Keratinocyte (primary cell): Measurements from ENCODE around the gene ERBIN. TPM values are rescaled to one million over a fixed set of nuclear protein-coding genes. Genes with fewer than 3 reads are reported as not detected.

Experiments used
- DNase-seq: peaks from one replicate; pipeline ENCODE4 v3.0.0-alpha.2; 2011; ENCODE audit warnings: low read depth, missing footprints, low spot score
- FAIRE-seq: peaks from 2 replicates; lab custom pipeline; 2011; peaks lifted over from hg19 to GRCh38; lab: Jason Lieb, UNC
- H2AFZ ChIP-seq: 2 replicates; pipeline ENCODE4 v1.6.0; 2012; ENCODE audit warnings: low read length, control low read depth, inconsistent platforms; ENCODE audit not compliant: control insufficient read depth
- H3K27ac ChIP-seq: 2 replicates; pipeline ENCODE4 v1.5.1; 2011; ENCODE audit warnings: low read length; ENCODE audit not compliant: control insufficient read depth, insufficient read depth
- H3K27me3 ChIP-seq: 3 replicates; pipeline ENCODE4 v1.6.0; 2011; ENCODE audit warnings: low read length; ENCODE audit not compliant: control insufficient read depth, insufficient read depth; ENCODE audit errors: extremely low read depth
- H3K36me3 ChIP-seq, 2 experiments: 2 replicates in 1 of 2; 3 replicates in 1 of 2; pipeline ENCODE4 v1.5.1; 2011; ENCODE audit warnings: low read length in 2 of 2, mild to moderate bottlenecking in 1 of 2; ENCODE audit not compliant: control insufficient read depth in 2 of 2, insufficient read depth in 2 of 2; ENCODE audit errors: extremely low read depth in 1 of 2
- H3K4me1 ChIP-seq: 3 replicates; pipeline ENCODE4 v1.5.1; 2011; ENCODE audit warnings: low read length; ENCODE audit not compliant: control insufficient read depth, insufficient read depth; ENCODE audit errors: extremely low read depth
- H3K4me2 ChIP-seq: 3 replicates; pipeline ENCODE4 v1.6.0; 2011; ENCODE audit warnings: low read depth, low read length; ENCODE audit not compliant: control insufficient read depth, insufficient read depth; ENCODE audit errors: extremely low read depth
- H3K4me3 ChIP-seq, 3 experiments: fragments of 200-600 bp in 1 of 3; sonication (generic) in 1 of 3; 2 replicates in 2 of 3; 3 replicates in 1 of 3; pipeline ENCODE4 v1.5.1; 2011 to 2016; ENCODE audit warnings: low read length in 3 of 3, mild to moderate bottlenecking in 3 of 3, control low read depth in 2 of 3, inconsistent platforms in 1 of 3, low read depth in 1 of 3, mixed read lengths in 1 of 3, mixed run types in 1 of 3, moderate library complexity in 1 of 3; ENCODE audit not compliant: control insufficient read depth in 2 of 3, insufficient read depth in 2 of 3; ENCODE audit errors: extremely low read depth in 1 of 3
- H3K79me2 ChIP-seq: 2 replicates; pipeline ENCODE4 v1.6.0; 2012; ENCODE audit warnings: low read length; ENCODE audit not compliant: control insufficient read depth, insufficient read depth
- H3K9ac ChIP-seq: 3 replicates; pipeline ENCODE4 v1.6.0; 2011; ENCODE audit warnings: low read length; ENCODE audit not compliant: control insufficient read depth, insufficient read depth; ENCODE audit errors: extremely low read depth
- H3K9me1 ChIP-seq: 3 replicates; pipeline ENCODE4 v1.6.0; 2011; ENCODE audit warnings: low read length; ENCODE audit not compliant: control insufficient read depth, insufficient read depth; ENCODE audit errors: extremely low read depth
- H3K9me3 ChIP-seq: 2 replicates; pipeline ENCODE4 v1.5.1; 2012; ENCODE audit warnings: low read depth, low read length; ENCODE audit not compliant: control insufficient read depth
- H4K20me1 ChIP-seq: 3 replicates; pipeline ENCODE4 v1.6.0; 2011; ENCODE audit warnings: low read length; ENCODE audit not compliant: control insufficient read depth, insufficient read depth; ENCODE audit errors: extremely low read depth
- CTCF ChIP-seq, 3 experiments: IDR thresholded peaks in 1 of 3; conservative IDR thresholded peaks in 1 of 3; optimal IDR thresholded peaks in 1 of 3; 2 replicates in 2 of 3; 3 replicates in 1 of 3; pipeline versions ENCODE3 to v1.5.1; 2011; ENCODE audit warnings: low read length in 3 of 3, mild to moderate bottlenecking in 3 of 3, moderate library complexity in 2 of 3, control low read depth in 1 of 3, inconsistent platforms in 1 of 3; ENCODE audit not compliant: insufficient read depth in 2 of 3; ENCODE audit errors: extremely low read depth in 1 of 3
- EZH2 ChIP-seq: IDR thresholded peaks from one replicate; pipeline ENCODE4 v1.6.1; 2012; ENCODE audit warnings: inconsistent platforms, mild to moderate bottlenecking, low read length, moderate library complexity
- dilution Hi-C: fragments of 300-500 bp; cut with MboI; formaldehyde crosslinking; loops from one replicate; pipeline ENCODE4 v1.7.0; 2020; ENCODE audit warnings: low sequenced_read_pairs; ENCODE audit not compliant: extremely low pct_ligation_motif_present
- polyA plus RNA-seq, 5 experiments: library from polyadenylated mRNA; depleted of rRNA in 3 of 5; stranded (reverse) in 3 of 5; stranded (forward) in 1 of 5; unstranded in 1 of 5; fragments of >200 nt; gene quantifications; 1 replicate in 1 of 5; 2 replicates in 3 of 5; 3 replicates in 1 of 5; pipeline versions ENCODE4 v1.2.1 to v1.2.3, GENCODE V29; 2011 to 2012; ENCODE audit warnings: missing spikeins in 2 of 5, low read depth in 1 of 5, low replicate concordance in 1 of 5

The ERBIN gene
- polyA plus RNA-seq, 1 donor (not counting 4 experiments of a cell fraction or from before 2014, with no cell fraction given): 30.6 TPM

GRCh38 chr5:66039296-66039695, 112.9 kb downstream of the ERBIN start:
- dilution Hi-C loops: no loop called here
- no peaks in the 10 kb centered on the region for H3K4me1 ChIP-seq
- no peaks in the 10 kb centered on the region for H4K20me1 ChIP-seq
- TF ChIP-seq CTCF (optimal IDR thresholded peaks at IDR 0.05 in 1 of 3, IDR thresholded peaks at IDR 0.05 in 1 of 3, conservative IDR thresholded peaks at IDR 0.05 in 1 of 3; ENCODE audit: extremely low read depth in 1 of 3, insufficient read depth in 2 of 3, low read length in 3 of 3): no peak
- no peak for TF ChIP-seq EZH2
- no peak overlapping the region for H3K27ac ChIP-seq
- peaks cover 6 to 15% of the 10 kb centered on the region in 2 experiments for H3K36me3 ChIP-seq
- H3K27me3 ChIP-seq: no peaks in the 10 kb centered on the region
- H3K4me3 ChIP-seq: no peak overlapping the region
- no peak overlapping the region for H3K4me2 ChIP-seq
- no peaks in the 10 kb centered on the region for H3K9me3 ChIP-seq
- DNase-seq: no peak
- no peak overlapping the region for H3K9ac ChIP-seq
- no peak for FAIRE-seq
- peaks cover 1% of the 10 kb centered on the region for H3K9me1 ChIP-seq
- no peaks in the 10 kb centered on the region for H3K79me2 ChIP-seq
- no peak overlapping the region for H2AFZ ChIP-seq

- FAIRE-seq: no peak
These were observed 113.3 kb downstream of the ERBIN start for GRCh38 chr5:66039701-66040100.

More at GRCh38 chr5:66039701-66040100, 113.3 kb downstream of the ERBIN start:
- no peak overlapping the region for H3K4me2 ChIP-seq
- H3K36me3 ChIP-seq: peaks cover 6 to 16% of the 10 kb centered on the region in 2 experiments
- TF ChIP-seq CTCF (optimal IDR thresholded peaks at IDR 0.05 in 1 of 3, IDR thresholded peaks at IDR 0.05 in 1 of 3, conservative IDR thresholded peaks at IDR 0.05 in 1 of 3; ENCODE audit: extremely low read depth in 1 of 3, insufficient read depth in 2 of 3, low read length in 3 of 3): no peak
- no peak for TF ChIP-seq EZH2
- DNase-seq: no peak
- H3K9ac ChIP-seq: no peak overlapping the region
- no peaks in the 10 kb centered on the region for H3K4me1 ChIP-seq
- H4K20me1 ChIP-seq: no peaks in the 10 kb centered on the region
- no peaks in the 10 kb centered on the region for H3K79me2 ChIP-seq
- H2AFZ ChIP-seq: no peak overlapping the region
- no peaks in the 10 kb centered on the region for H3K27me3 ChIP-seq
- no peak overlapping the region for H3K4me3 ChIP-seq
- no peaks in the 10 kb centered on the region for H3K9me3 ChIP-seq
- H3K9me1 ChIP-seq: no peaks in the 10 kb centered on the region
- no peak overlapping the region for H3K27ac ChIP-seq
- dilution Hi-C loops: no loop called here
